Measurements from ENCODE around the gene SKA3.

The SKA3 gene

GRCh38 chr13:21115231-21115630, 61.1 kb downstream of the SKA3 start:
- DNase-seq (ENCODE audit: low spot score): no peak
- no peak for TF ChIP-seq CTCF (IDR thresholded peaks at IDR 0.05; ENCODE audit: extremely low read depth, insufficient read depth, missing control alignments)
- in situ Hi-C loops (cut with MboI; ENCODE audit: low pct_unique_long_range_greater_than_20kb, low sequenced_read_pairs, unreplicated experiment): loop anchor here (25.0 kb wide), 1 partner anchor 372 kb away; no protein-coding TSS in a partner anchor

- in situ Hi-C loops (cut with MboI; ENCODE audit: low pct_unique_long_range_greater_than_20kb, low sequenced_read_pairs, unreplicated experiment): loop anchor here (25.0 kb wide), 1 partner anchor 376 kb away; no protein-coding TSS in a partner anchor
- no peak for TF ChIP-seq CTCF (IDR thresholded peaks at IDR 0.05; ENCODE audit: extremely low read depth, insufficient read depth, missing control alignments)
These were observed 64.8 kb downstream of the SKA3 start for GRCh38 chr13:21111546-21111945.

GRCh38 chr13:21109168-21109567, 67.2 kb downstream of the SKA3 start:
- in situ Hi-C loops (cut with MboI; ENCODE audit: low pct_unique_long_range_greater_than_20kb, low sequenced_read_pairs, unreplicated experiment): loop anchor here (25.0 kb wide), 1 partner anchor 378 kb away; no protein-coding TSS in a partner anchor
- no peak for TF ChIP-seq CTCF (IDR thresholded peaks at IDR 0.05; ENCODE audit: extremely low read depth, insufficient read depth, missing control alignments)
- no peak for DNase-seq (ENCODE audit: low spot score)

More at GRCh38 chr13:21111546-21111945, 64.8 kb downstream of the SKA3 start:
- DNase-seq (ENCODE audit: low spot score): no peak

- in situ Hi-C loops (cut with MboI; ENCODE audit: low pct_unique_long_range_greater_than_20kb, low sequenced_read_pairs, unreplicated experiment): loop anchor here (25.0 kb wide), 1 partner anchor 381 kb away; no protein-coding TSS in a partner anchor
- no peak for DNase-seq (ENCODE audit: low spot score)
- TF ChIP-seq CTCF (IDR thresholded peaks at IDR 0.05; ENCODE audit: extremely low read depth, insufficient read depth, missing control alignments): no peak
These were observed 70.3 kb downstream of the SKA3 start for GRCh38 chr13:21106089-21106488.

- no peak for TF ChIP-seq CTCF (IDR thresholded peaks at IDR 0.05; ENCODE audit: extremely low read depth, insufficient read depth, missing control alignments)
- in situ Hi-C loops (cut with MboI; ENCODE audit: low pct_unique_long_range_greater_than_20kb, low sequenced_read_pairs, unreplicated experiment): loop anchor here (25.0 kb wide), 1 partner anchor 383 kb away; no protein-coding TSS in a partner anchor
- DNase-seq (ENCODE audit: low spot score): no peak
These were observed 71.9 kb downstream of the SKA3 start for GRCh38 chr13:21104199-21105019.
